Smooth muscle cell (in vitro differentiated cells): Measurements from ENCODE around the gene KHDRBS1. TPM values are rescaled to one million over a fixed set of nuclear protein-coding genes. Genes with fewer than 3 reads are reported as not detected.

Experiments
- DNase-seq: peaks from one replicate; lab custom pipeline; 2025; ENCODE audit not compliant: unreplicated experiment; lab: John Stamatoyannopoulos, UW
- H2AFZ ChIP-seq: fragments of 200-600 bp; sonication (generic); 2 replicates; pipeline ENCODE4 v1.6.0; 2016; ENCODE audit warnings: antibody characterized with exemption, low read depth, mild to moderate bottlenecking
- H3F3A ChIP-seq: fragments of 200-600 bp; sonication (generic); 2 replicates; pipeline ENCODE4 v1.6.0; 2017; ENCODE audit warnings: antibody characterized with exemption, low read depth
- H3K27ac ChIP-seq: fragments of 200-600 bp; sonication (generic); 2 replicates; pipeline ENCODE4 v1.5.1; 2016; ENCODE audit warnings: low read depth, mild to moderate bottlenecking
- H3K27me3 ChIP-seq: fragments of 200-600 bp; sonication (generic); 2 replicates; pipeline ENCODE4 v1.6.1; 2016; ENCODE audit warnings: low read depth, mild to moderate bottlenecking
- H3K36me3 ChIP-seq: fragments of 200-600 bp; sonication (generic); 2 replicates; pipeline ENCODE4 v1.5.1; 2016; ENCODE audit warnings: low read depth
- H3K4me1 ChIP-seq: fragments of 200-600 bp; sonication (generic); 2 replicates; pipeline ENCODE4 v1.5.1; 2016; ENCODE audit warnings: low read depth
- H3K4me2 ChIP-seq: fragments of 200-600 bp; sonication (generic); 2 replicates; pipeline ENCODE4 v1.6.0; 2016; ENCODE audit warnings: mild to moderate bottlenecking
- H3K4me3 ChIP-seq: fragments of 200-600 bp; sonication (generic); 2 replicates; pipeline ENCODE4 v1.5.1; 2016; ENCODE audit warnings: mild to moderate bottlenecking
- H3K79me2 ChIP-seq: fragments of 200-600 bp; sonication (generic); 2 replicates; pipeline ENCODE4 v1.6.0; 2016; ENCODE audit warnings: low read depth, mild to moderate bottlenecking
- H3K9ac ChIP-seq: fragments of 200-600 bp; sonication (generic); 2 replicates; pipeline ENCODE4 v1.6.0; 2016; ENCODE audit warnings: low read depth
- H3K9me3 ChIP-seq: fragments of 200-600 bp; sonication (generic); replicated peaks from 2 replicates; pipeline ENCODE4 v1.5.1; 2016; ENCODE audit warnings: low read depth
- H4K20me1 ChIP-seq: fragments of 200-600 bp; sonication (generic); 2 replicates; pipeline ENCODE4 v1.6.0; 2016; ENCODE audit warnings: low read depth
- WGBS: methylation state at CpG from one replicate; pipeline ENCODE4 v1.1.7; 2016; ENCODE audit warnings: low lambda C conversion rate; 5-methylcytosine and 5-hydroxymethylcytosine counted together
- polyA plus RNA-seq: library from polyadenylated mRNA; unstranded; fragments of >200 nt; fragmentation: Nextera tagmentation; extraction: Ambion mirVana; gene quantifications from 2 replicates; pipeline ENCODE4 v1.2.1, GENCODE V29; 2016
- total RNA-seq: library from RNA; depleted of rRNA; stranded (reverse); fragments of >200 nt; gene quantifications from 2 replicates; pipeline ENCODE4 v1.2.3, GENCODE V29; 2014
- TF ChIP-seq, protein P1 (sequence below): fragments of 200-600 bp; sonication (generic); IDR thresholded peaks from 2 replicates; pipeline ENCODE4 v1.5.1; 2017; ENCODE audit warnings: borderline replicate concordance, mild to moderate bottlenecking, antibody characterized with exemption; ENCODE audit not compliant: insufficient read depth, poor library complexity, severe bottlenecking

KHDRBS1 gene
- total and polyA plus RNA-seq, 2 experiments from 2014 or later, result 80.4 to 85.0 TPM

DNA sequence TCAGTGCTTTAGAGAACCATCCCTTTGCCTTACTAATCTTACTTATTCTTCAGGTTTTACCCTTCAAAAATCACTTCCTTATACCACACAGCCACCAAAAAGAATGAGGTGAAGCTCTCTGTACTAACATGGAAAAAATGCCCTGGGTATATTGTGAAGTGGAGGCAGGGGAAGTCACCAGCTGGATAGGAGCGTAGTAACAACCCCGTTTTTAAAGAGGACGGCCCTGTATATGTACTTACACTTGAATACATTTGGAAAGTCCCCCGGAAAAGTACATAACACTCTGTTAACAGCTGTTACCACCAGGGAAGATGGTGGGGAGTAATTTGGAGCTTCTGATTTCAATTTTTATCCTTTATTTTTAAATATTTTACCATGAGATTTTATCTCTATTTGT lies 28.2 kb upstream of the KHDRBS1 start:
- Histone ChIP-seq H3F3A (peaks cover 4% of the 10 kb centered on the region), H3K79me2 (no peaks in the 10 kb centered on the region), H2AFZ (peak overlapping the region; percentile 65), H4K20me1 (no peaks in the 10 kb centered on the region), H3K9ac (no peak overlapping the region), H3K4me2 (no peak overlapping the region), H3K4me3 (no peak overlapping the region), H3K36me3 (no peaks in the 10 kb centered on the region), H3K27ac (no peak overlapping the region), H3K27me3 (no peaks in the 10 kb centered on the region), H3K4me1 (no peaks in the 10 kb centered on the region), H3K9me3 (no peaks in the 10 kb centered on the region)
- DNase-seq, result no peak
- TF ChIP-seq, protein P1, sequence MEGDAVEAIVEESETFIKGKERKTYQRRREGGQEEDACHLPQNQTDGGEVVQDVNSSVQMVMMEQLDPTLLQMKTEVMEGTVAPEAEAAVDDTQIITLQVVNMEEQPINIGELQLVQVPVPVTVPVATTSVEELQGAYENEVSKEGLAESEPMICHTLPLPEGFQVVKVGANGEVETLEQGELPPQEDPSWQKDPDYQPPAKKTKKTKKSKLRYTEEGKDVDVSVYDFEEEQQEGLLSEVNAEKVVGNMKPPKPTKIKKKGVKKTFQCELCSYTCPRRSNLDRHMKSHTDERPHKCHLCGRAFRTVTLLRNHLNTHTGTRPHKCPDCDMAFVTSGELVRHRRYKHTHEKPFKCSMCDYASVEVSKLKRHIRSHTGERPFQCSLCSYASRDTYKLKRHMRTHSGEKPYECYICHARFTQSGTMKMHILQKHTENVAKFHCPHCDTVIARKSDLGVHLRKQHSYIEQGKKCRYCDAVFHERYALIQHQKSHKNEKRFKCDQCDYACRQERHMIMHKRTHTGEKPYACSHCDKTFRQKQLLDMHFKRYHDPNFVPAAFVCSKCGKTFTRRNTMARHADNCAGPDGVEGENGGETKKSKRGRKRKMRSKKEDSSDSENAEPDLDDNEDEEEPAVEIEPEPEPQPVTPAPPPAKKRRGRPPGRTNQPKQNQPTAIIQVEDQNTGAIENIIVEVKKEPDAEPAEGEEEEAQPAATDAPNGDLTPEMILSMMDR, result no peak
- 78% methylated on average over 4 of the region's 4 CpGs for whole genome bisulfite sequencing

DNA sequence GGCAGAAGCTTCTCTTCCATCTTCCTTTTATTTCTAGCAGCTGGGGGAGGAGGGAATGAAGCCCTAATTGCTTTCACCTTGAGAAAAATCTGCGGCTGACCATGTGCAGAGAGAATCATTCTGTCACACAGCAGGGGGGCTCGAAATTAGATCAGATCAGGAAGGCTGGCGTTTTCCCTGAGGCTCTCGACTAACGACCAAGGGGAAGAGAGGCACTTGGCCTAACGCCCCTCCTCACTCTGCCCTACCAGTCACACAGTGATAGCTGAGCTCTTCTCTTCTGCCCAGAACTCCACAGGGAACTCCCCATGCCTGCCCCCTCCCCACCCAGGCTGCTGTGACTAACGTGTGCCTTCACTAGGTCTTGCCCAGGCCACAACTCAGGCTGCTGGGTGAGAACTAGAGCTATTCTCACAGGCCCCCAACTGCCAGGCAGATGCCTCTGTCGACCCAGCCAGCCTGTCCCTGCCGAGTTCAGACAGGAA lies 26.5 kb upstream of the KHDRBS1 start:
- H3K27me3 ChIP-seq, result no peaks in the 10 kb centered on the region
- no peak overlapping the region for H3K4me3 ChIP-seq
- H3F3A ChIP-seq, result peaks cover 4% of the 10 kb centered on the region
- no peak overlapping the region for H3K9ac ChIP-seq
- no peaks in the 10 kb centered on the region for H3K4me1 ChIP-seq
- TF ChIP-seq, protein P1, result no peak
- no peaks in the 10 kb centered on the region for H3K9me3 ChIP-seq
- no peak for DNase-seq
- peak overlapping the region; percentile 5 for H2AFZ ChIP-seq
- H3K36me3 ChIP-seq, result no peaks in the 10 kb centered on the region
- no peak overlapping the region for H3K4me2 ChIP-seq
- no peaks in the 10 kb centered on the region for H3K79me2 ChIP-seq
- H4K20me1 ChIP-seq, result no peaks in the 10 kb centered on the region
- no peak overlapping the region for H3K27ac ChIP-seq
- WGBS, result 53% methylated on average over 9 of the region's 9 CpGs

DNA sequence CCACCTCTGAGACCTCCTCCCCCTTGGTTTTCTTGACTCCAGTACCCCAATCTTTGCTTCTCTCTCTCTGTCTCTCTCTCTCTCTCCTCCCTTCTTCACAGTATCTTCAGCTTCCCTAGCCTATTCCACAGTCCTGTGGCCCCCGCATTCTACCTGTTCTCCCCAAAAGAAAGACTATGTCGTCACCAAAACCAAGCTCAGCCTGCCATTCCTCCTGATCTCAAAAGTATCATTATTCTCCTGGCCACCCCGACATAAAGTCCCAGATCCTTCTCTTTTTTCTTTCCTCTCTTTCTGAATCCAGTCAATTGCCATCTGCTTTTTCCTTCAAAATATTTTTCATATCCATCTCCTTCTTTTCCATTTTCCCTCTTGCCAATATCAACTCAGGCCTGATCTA lies 23.7 kb upstream of the KHDRBS1 start:
- no peaks in the 10 kb centered on the region for H3K79me2 ChIP-seq
- no peaks in the 10 kb centered on the region for H3K27me3 ChIP-seq
- no peak overlapping the region for H3K4me2 ChIP-seq
- H2AFZ ChIP-seq, result no peak overlapping the region
- no peak for DNase-seq
- 73% methylated on average over 3 of the region's 3 CpGs for whole genome bisulfite sequencing
- H3K4me3 ChIP-seq, result no peak overlapping the region
- H3K27ac ChIP-seq, result no peak overlapping the region
- no peaks in the 10 kb centered on the region for H3K4me1 ChIP-seq
- H4K20me1 ChIP-seq, result no peaks in the 10 kb centered on the region
- no peaks in the 10 kb centered on the region for H3K9me3 ChIP-seq
- H3F3A ChIP-seq, result peaks cover 1% of the 10 kb centered on the region
- no peak overlapping the region for H3K9ac ChIP-seq
- TF ChIP-seq, protein P1, result no peak
- H3K36me3 ChIP-seq, result no peaks in the 10 kb centered on the region

DNA sequence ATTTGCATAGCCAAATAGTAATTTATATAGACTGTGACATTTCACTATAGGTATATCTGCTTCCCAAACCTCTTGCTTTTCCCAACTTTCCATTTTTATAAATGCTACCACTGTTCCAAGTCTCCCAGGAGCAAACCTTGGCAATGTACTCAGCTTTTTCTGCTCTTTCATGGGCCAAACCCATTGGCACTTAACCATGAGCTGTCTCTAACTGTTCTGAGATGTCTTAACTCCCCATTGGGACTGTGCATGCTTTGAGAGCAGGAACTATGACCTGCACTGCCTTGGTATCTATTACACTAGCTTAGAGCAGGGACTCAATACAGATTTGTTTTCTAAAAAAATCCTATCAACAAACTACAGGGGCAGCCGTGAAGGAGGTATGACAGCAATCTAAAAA lies 22.5 kb upstream of the KHDRBS1 start:
- 100% methylated on average over 1 of the region's 1 CpG for WGBS
- Histone ChIP-seq H3K27me3 (no peaks in the 10 kb centered on the region), H3K79me2 (no peaks in the 10 kb centered on the region), H4K20me1 (no peaks in the 10 kb centered on the region), H3K4me3 (no peak overlapping the region), H3K9me3 (no peaks in the 10 kb centered on the region), H3K36me3 (no peaks in the 10 kb centered on the region), H3K27ac (no peak overlapping the region), H3F3A (no peaks in the 10 kb centered on the region), H3K4me1 (no peaks in the 10 kb centered on the region), H2AFZ (no peak overlapping the region), H3K9ac (no peak overlapping the region), H3K4me2 (no peak overlapping the region)
- no peak for DNase-seq
- TF ChIP-seq, protein P1, result no peak
